A673 (cell line): ENCODE measurements around the gene CASQ2.

ENCODE experiments used
- EZH2 ChIP-seq: fragments of 200-600 bp; sonication (generic); IDR thresholded peaks from 2 replicates; pipeline ENCODE4 v1.6.1; 2017; ENCODE audit warnings: borderline replicate concordance, low read depth, mild to moderate bottlenecking, mixed read lengths, antibody characterized with exemption, low read length; ENCODE audit not compliant: poor library complexity, severe bottlenecking
- TF ChIP-seq, protein P1 (sequence below): fragments of 300-800, 200-600 bp; sonication (generic); conservative IDR thresholded peaks from 2 replicates; pipeline ENCODE4 v1.5.1; 2017; ENCODE audit warnings: low read depth, mild to moderate bottlenecking, antibody characterized with exemption, low read length, moderate library complexity, mixed read lengths

DNA sequence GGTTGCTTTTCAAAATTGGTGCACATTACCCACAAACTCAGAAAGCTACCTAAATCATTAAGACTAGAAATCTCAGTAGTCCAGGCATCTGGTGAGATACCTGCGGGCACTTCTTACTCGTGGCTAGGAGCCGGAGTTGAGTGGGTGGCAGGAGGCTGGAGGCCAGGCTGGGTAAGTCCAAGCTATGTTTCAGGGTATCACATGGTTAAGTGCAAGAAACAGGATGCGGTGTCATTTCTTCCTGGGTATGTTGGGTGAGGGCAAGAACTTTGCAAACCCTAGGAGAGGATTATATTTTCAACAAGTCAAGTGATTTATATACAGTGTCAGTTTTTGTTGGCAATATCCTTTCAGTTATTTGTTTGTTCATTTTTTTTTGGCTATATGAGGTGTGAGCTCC is 85.7 kb downstream of the CASQ2 start:
- TF ChIP-seq, protein P1, sequence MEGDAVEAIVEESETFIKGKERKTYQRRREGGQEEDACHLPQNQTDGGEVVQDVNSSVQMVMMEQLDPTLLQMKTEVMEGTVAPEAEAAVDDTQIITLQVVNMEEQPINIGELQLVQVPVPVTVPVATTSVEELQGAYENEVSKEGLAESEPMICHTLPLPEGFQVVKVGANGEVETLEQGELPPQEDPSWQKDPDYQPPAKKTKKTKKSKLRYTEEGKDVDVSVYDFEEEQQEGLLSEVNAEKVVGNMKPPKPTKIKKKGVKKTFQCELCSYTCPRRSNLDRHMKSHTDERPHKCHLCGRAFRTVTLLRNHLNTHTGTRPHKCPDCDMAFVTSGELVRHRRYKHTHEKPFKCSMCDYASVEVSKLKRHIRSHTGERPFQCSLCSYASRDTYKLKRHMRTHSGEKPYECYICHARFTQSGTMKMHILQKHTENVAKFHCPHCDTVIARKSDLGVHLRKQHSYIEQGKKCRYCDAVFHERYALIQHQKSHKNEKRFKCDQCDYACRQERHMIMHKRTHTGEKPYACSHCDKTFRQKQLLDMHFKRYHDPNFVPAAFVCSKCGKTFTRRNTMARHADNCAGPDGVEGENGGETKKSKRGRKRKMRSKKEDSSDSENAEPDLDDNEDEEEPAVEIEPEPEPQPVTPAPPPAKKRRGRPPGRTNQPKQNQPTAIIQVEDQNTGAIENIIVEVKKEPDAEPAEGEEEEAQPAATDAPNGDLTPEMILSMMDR = no peak
- TF ChIP-seq EZH2 = no peak
